Breast epithelium (tissue), 4 donors: ENCODE data around the gene CLIC3. TPM values are rescaled to one million over a fixed set of nuclear protein-coding genes. Genes with fewer than 3 reads are reported as not detected.
A peak's percentile ranks its signal among the peaks of the same experiment; 100 is the strongest.

ENCODE experiments used
- DNase-seq, 2 donors: peaks; one replicate each; pipeline ENCODE4 v3.0.0-alpha.2; 2019; ENCODE audit warnings: low spot score in 2 of 2
- H3K27ac ChIP-seq, 2 donors: fragments of 200-600 bp; sonication (generic) in 1 of 2; one replicate each; pipeline ENCODE4 v1.5.1; 2016 to 2019; ENCODE audit warnings: mild to moderate bottlenecking in 1 of 2
- H3K27me3 ChIP-seq, 2 donors: fragments of 200-600 bp; sonication (generic) in 1 of 2; one replicate each; pipeline versions ENCODE4 v1.5.1 to v1.6.0; 2017 to 2019; ENCODE audit warnings: control low read depth in 1 of 2, mild to moderate bottlenecking in 1 of 2
- H3K36me3 ChIP-seq: fragments of 200-600 bp; one replicate; pipeline ENCODE4 v1.5.1; 2019
- H3K4me1 ChIP-seq, 2 donors: fragments of 200-600 bp; sonication (generic); one replicate each; pipeline ENCODE4 v1.5.1; 2016 to 2019; ENCODE audit warnings: control low read depth in 1 of 2
- H3K4me3 ChIP-seq, 3 donors: fragments of 200-600 bp; sonication (generic); 1 replicate in 2 of 3; 2 replicates in 1 of 3; pipeline ENCODE4 v1.5.1; 2016 to 2019; ENCODE audit warnings: mild to moderate bottlenecking in 3 of 3, moderate library complexity in 2 of 3
- H3K9me3 ChIP-seq, 2 donors: fragments of 200-600 bp; sonication (generic) in 1 of 2; one replicate each; pipeline ENCODE4 v1.5.1; 2016 to 2019; ENCODE audit warnings: control low read depth in 1 of 2
- CTCF ChIP-seq, 3 donors: fragments of 450-650 bp; IDR thresholded peaks; one replicate each; pipeline ENCODE4 v1.5.1; 2016 to 2017; ENCODE audit warnings: antibody characterized with exemption in 3 of 3, mild to moderate bottlenecking in 3 of 3, moderate library complexity in 3 of 3
- POLR2A ChIP-seq: fragments of 450-650 bp; IDR thresholded peaks from one replicate; pipeline ENCODE4 v1.6.1; 2016; ENCODE audit warnings: antibody characterized with exemption, mild to moderate bottlenecking, moderate library complexity
- POLR2AphosphoS5 ChIP-seq, 3 donors: sonication (generic); formaldehyde crosslinking; IDR thresholded peaks; one replicate each; pipeline ENCODE4 v1.6.1; 2017; ENCODE audit warnings: antibody characterized with exemption in 3 of 3
- intact Hi-C: fragments of 100-400 bp; cut with DNase I; formaldehyde crosslinking; loops from one replicate; pipeline ENCODE4 v1.15.1; 2023; ENCODE audit warnings: low total_unique reads
- total RNA-seq, 3 donors: library from RNA; depleted of rRNA; stranded (reverse); fragments of >200 nt; gene quantifications; one replicate each; pipeline ENCODE4 v1.1.0, GENCODE V29; 2016

Gene CLIC3
- total RNA-seq, 3 donors from 2014 or later = 0.32 to 3.5 TPM; not detected in 1

- H3K36me3 ChIP-seq = no peaks in the 10 kb centered on the region
- intact Hi-C loops = no loop called here
- no peak for TF ChIP-seq POLR2A
- no peak for TF ChIP-seq CTCF (IDR thresholded peaks at IDR 0.05)
- no peak for TF ChIP-seq POLR2AphosphoS5 (IDR thresholded peaks at IDR 0.05)
- H3K4me3 ChIP-seq = no peak overlapping the region
- no peak for DNase-seq
- no peaks in the 10 kb centered on the region for H3K9me3 ChIP-seq
- H3K27me3 ChIP-seq = peaks cover 13 to 28% of the 10 kb centered on the region in 2 donors
- H3K27ac ChIP-seq = peak overlapping the region in 1 of 2 donors; percentile 9
- H3K4me1 ChIP-seq = no peaks in the 10 kb centered on the region
These were observed 15.5 kb downstream of the CLIC3 start for GRCh38 chr9:136980669-136981478.

GRCh38 chr9:136979769-136980587 lies 16.4 kb downstream of the CLIC3 start:
- Histone ChIP-seq H3K36me3 (no peaks in the 10 kb centered on the region), H3K27me3 (peaks cover 6 to 19% of the 10 kb centered on the region in 2 donors), H3K9me3 (no peaks in the 10 kb centered on the region), H3K4me1 (no peaks in the 10 kb centered on the region), H3K4me3 (no peak overlapping the region), H3K27ac (no peak overlapping the region)
- TF ChIP-seq CTCF (IDR thresholded peaks at IDR 0.05) = no peak
- TF ChIP-seq POLR2AphosphoS5 (IDR thresholded peaks at IDR 0.05) = no peak
- TF ChIP-seq POLR2A = no peak
- intact Hi-C loops = no loop called here
- no peak for DNase-seq

- Histone ChIP-seq H3K36me3 (no peaks in the 10 kb centered on the region), H3K4me1 (no peaks in the 10 kb centered on the region), H3K27ac (no peak overlapping the region), H3K4me3 (no peak overlapping the region), H3K9me3 (no peaks in the 10 kb centered on the region), H3K27me3 (peaks cover 0 to 9% of the 10 kb centered on the region in 2 donors)
- intact Hi-C loops = no loop called here
- no peak for DNase-seq
- TF ChIP-seq POLR2AphosphoS5 (IDR thresholded peaks at IDR 0.05) = no peak
- no peak for TF ChIP-seq POLR2A
- TF ChIP-seq CTCF (IDR thresholded peaks at IDR 0.05) = no peak
These were observed 17.4 kb downstream of the CLIC3 start for GRCh38 chr9:136978865-136979544.

- TF ChIP-seq CTCF (IDR thresholded peaks at IDR 0.05) (no peak), POLR2AphosphoS5 (IDR thresholded peaks at IDR 0.05) (no peak), POLR2A (no peak)
- peak overlapping the region; percentile 35 to 72 (median 57) for H3K4me3 ChIP-seq
- intact Hi-C loops = no loop called here
- DNase-seq = peak; percentile 40 to 63
- peak overlapping the region; percentile 7 to 50 for H3K27ac ChIP-seq
- no peaks in the 10 kb centered on the region for H3K36me3 ChIP-seq
- H3K9me3 ChIP-seq = no peaks in the 10 kb centered on the region
- H3K4me1 ChIP-seq = no peaks in the 10 kb centered on the region
- peaks cover 0 to 3% of the 10 kb centered on the region in 2 donors for H3K27me3 ChIP-seq
These were observed 18.1 kb downstream of the CLIC3 start for GRCh38 chr9:136978073-136978864.
